Activated naive CD8-positive, alpha-beta T cell treated with anti-CD3 and anti-CD28 coated beads, Interleukin-2, amount 50 U/mL, for 24 hours (primary cell): ENCODE results near the gene DGKE.

Experiments used
- ATAC-seq: fragments of 150-1000 bp; cut with Tn5 transposase; one replicate; pipeline ENCODE4 v1.10.0; 2021
- DNase-seq: peaks from one replicate; pipeline ENCODE4 v3.0.0; 2021
- H3K27ac Mint-ChIP-seq: one replicate; pipeline ENCODE4 v1.8.0; 2021; ENCODE audit warnings: mild to moderate bottlenecking, mixed read lengths
- H3K27me3 Mint-ChIP-seq: one replicate; pipeline ENCODE4 v1.8.0; 2021; ENCODE audit warnings: mixed read lengths
- H3K36me3 Mint-ChIP-seq: one replicate; pipeline ENCODE4 v1.8.0; 2021; ENCODE audit warnings: low read depth, mixed read lengths
- H3K4me1 Mint-ChIP-seq: one replicate; pipeline ENCODE4 v1.8.0; 2021; ENCODE audit warnings: mixed read lengths
- H3K4me3 Mint-ChIP-seq: one replicate; pipeline ENCODE4 v1.8.0; 2021; ENCODE audit warnings: mild to moderate bottlenecking, moderate library complexity, mixed read lengths
- H3K9me3 Mint-ChIP-seq: one replicate; pipeline ENCODE4 v1.8.0; 2021; ENCODE audit warnings: mixed read lengths

The DGKE gene

GRCh38 chr17:56823848-56824247, 10.1 kb upstream of the DGKE start:
- peaks cover 2% of the 10 kb centered on the region for H3K36me3 Mint-ChIP-seq
- H3K27ac Mint-ChIP-seq: no peak overlapping the region
- ATAC-seq (no peak), DNase-seq (no peak)
- H3K4me1 Mint-ChIP-seq: peaks cover 18% of the 10 kb centered on the region
- no peaks in the 10 kb centered on the region for H3K27me3 Mint-ChIP-seq
- no peak overlapping the region for H3K4me3 Mint-ChIP-seq
- no peaks in the 10 kb centered on the region for H3K9me3 Mint-ChIP-seq

- Mint-ChIP-seq H3K4me1 (peaks cover 11% of the 10 kb centered on the region), H3K27ac (no peak overlapping the region), H3K36me3 (peaks cover 2% of the 10 kb centered on the region), H3K27me3 (no peaks in the 10 kb centered on the region), H3K4me3 (no peak overlapping the region), H3K9me3 (no peaks in the 10 kb centered on the region)
- DNase-seq: no peak
- no peak for ATAC-seq
Measured at GRCh38 chr17:56824503-56824902, 9.4 kb upstream of the DGKE start.

- Mint-ChIP-seq H3K27me3 (no peaks in the 10 kb centered on the region), H3K9me3 (no peaks in the 10 kb centered on the region), H3K4me3 (no peak overlapping the region), H3K4me1 (peaks cover 17% of the 10 kb centered on the region), H3K36me3 (peaks cover 5% of the 10 kb centered on the region), H3K27ac (no peak overlapping the region)
- DNase-seq (no peak), ATAC-seq (no peak)
Measured at GRCh38 chr17:56826611-56827414, 7.1 kb upstream of the DGKE start.

- no peaks in the 10 kb centered on the region for H3K27me3 Mint-ChIP-seq
- DNase-seq (no peak), ATAC-seq (no peak)
- peaks cover 7% of the 10 kb centered on the region for H3K36me3 Mint-ChIP-seq
- H3K9me3 Mint-ChIP-seq: no peaks in the 10 kb centered on the region
- H3K27ac Mint-ChIP-seq: no peak overlapping the region
- H3K4me3 Mint-ChIP-seq: no peak overlapping the region
- H3K4me1 Mint-ChIP-seq: peaks cover 34% of the 10 kb centered on the region
Measured at GRCh38 chr17:56830726-56831368, 3.1 kb upstream of the DGKE start.

GRCh38 chr17:56831369-56832095, 2.4 kb upstream of the DGKE start:
- H3K4me3 Mint-ChIP-seq: peak overlapping the region; percentile 80
- H3K9me3 Mint-ChIP-seq: no peaks in the 10 kb centered on the region
- DNase-seq (no peak), ATAC-seq (no peak)
- H3K36me3 Mint-ChIP-seq: peaks cover 9% of the 10 kb centered on the region
- H3K27ac Mint-ChIP-seq: no peak overlapping the region
- no peaks in the 10 kb centered on the region for H3K27me3 Mint-ChIP-seq
- H3K4me1 Mint-ChIP-seq: peaks cover 38% of the 10 kb centered on the region

GRCh38 chr17:56832446-56832845, 1.5 kb upstream of the DGKE start:
- peaks cover 45% of the 10 kb centered on the region for H3K4me1 Mint-ChIP-seq
- no peaks in the 10 kb centered on the region for H3K27me3 Mint-ChIP-seq
- peaks cover 16% of the 10 kb centered on the region for H3K36me3 Mint-ChIP-seq
- ATAC-seq: no peak
- peak overlapping the region; percentile 58 for H3K27ac Mint-ChIP-seq
- H3K9me3 Mint-ChIP-seq: no peaks in the 10 kb centered on the region
- no peak for DNase-seq
- H3K4me3 Mint-ChIP-seq: peak overlapping the region; percentile 80

- DNase-seq (peak; percentile 67), ATAC-seq (peak; percentile 66)
- H3K36me3 Mint-ChIP-seq: peaks cover 17% of the 10 kb centered on the region
- no peaks in the 10 kb centered on the region for H3K27me3 Mint-ChIP-seq
- H3K4me3 Mint-ChIP-seq: peak overlapping the region; percentile 87
- H3K4me1 Mint-ChIP-seq: peaks cover 52% of the 10 kb centered on the region
- peak overlapping the region; percentile 58 for H3K27ac Mint-ChIP-seq
- no peaks in the 10 kb centered on the region for H3K9me3 Mint-ChIP-seq
Measured at GRCh38 chr17:56833057-56833808, 718 bp upstream of the DGKE start.

- Mint-ChIP-seq H3K27ac (peak overlapping the region; percentile 81), H3K36me3 (peaks cover 20% of the 10 kb centered on the region), H3K27me3 (no peaks in the 10 kb centered on the region), H3K4me1 (peaks cover 63% of the 10 kb centered on the region), H3K9me3 (no peaks in the 10 kb centered on the region), H3K4me3 (peak overlapping the region; percentile 87)
- DNase-seq (peak; percentile 68), ATAC-seq (peak; percentile 23)
Measured at GRCh38 chr17:56834380-56835263, 671 bp downstream of the DGKE start.

GRCh38 chr17:56835264-56835585, 1.3 kb downstream of the DGKE start:
- ATAC-seq (no peak), DNase-seq (no peak)
- peaks cover 20% of the 10 kb centered on the region for H3K36me3 Mint-ChIP-seq
- H3K27me3 Mint-ChIP-seq: no peaks in the 10 kb centered on the region
- H3K9me3 Mint-ChIP-seq: no peaks in the 10 kb centered on the region
- H3K4me1 Mint-ChIP-seq: peaks cover 65% of the 10 kb centered on the region
- H3K4me3 Mint-ChIP-seq: peak overlapping the region; percentile 87
- no peak overlapping the region for H3K27ac Mint-ChIP-seq

- H3K27me3 Mint-ChIP-seq: no peaks in the 10 kb centered on the region
- DNase-seq: no peak
- ATAC-seq: no peak
- no peak overlapping the region for H3K27ac Mint-ChIP-seq
- peaks cover 17% of the 10 kb centered on the region for H3K36me3 Mint-ChIP-seq
- H3K4me3 Mint-ChIP-seq: no peak overlapping the region
- H3K9me3 Mint-ChIP-seq: no peaks in the 10 kb centered on the region
- peaks cover 42% of the 10 kb centered on the region for H3K4me1 Mint-ChIP-seq
Measured at GRCh38 chr17:56838687-56839086, 4.7 kb downstream of the DGKE start.

GRCh38 chr17:56842577-56842976, 8.6 kb downstream of the DGKE start:
- ATAC-seq (no peak), DNase-seq (no peak)
- no peak overlapping the region for H3K27ac Mint-ChIP-seq
- no peak overlapping the region for H3K4me3 Mint-ChIP-seq
- no peaks in the 10 kb centered on the region for H3K27me3 Mint-ChIP-seq
- H3K36me3 Mint-ChIP-seq: peaks cover 20% of the 10 kb centered on the region
- H3K4me1 Mint-ChIP-seq: peaks cover 19% of the 10 kb centered on the region
- no peaks in the 10 kb centered on the region for H3K9me3 Mint-ChIP-seq

- Mint-ChIP-seq H3K4me3 (no peak overlapping the region), H3K27me3 (no peaks in the 10 kb centered on the region), H3K9me3 (no peaks in the 10 kb centered on the region), H3K36me3 (peaks cover 35% of the 10 kb centered on the region), H3K27ac (no peak overlapping the region), H3K4me1 (peaks cover 7% of the 10 kb centered on the region)
- no peak for ATAC-seq
- DNase-seq: no peak
Measured at GRCh38 chr17:56845934-56846333, 12.0 kb downstream of the DGKE start.

- DNase-seq (no peak), ATAC-seq (no peak)
- no peaks in the 10 kb centered on the region for H3K9me3 Mint-ChIP-seq
- H3K27ac Mint-ChIP-seq: no peak overlapping the region
- peaks cover 41% of the 10 kb centered on the region for H3K36me3 Mint-ChIP-seq
- H3K27me3 Mint-ChIP-seq: no peaks in the 10 kb centered on the region
- H3K4me3 Mint-ChIP-seq: no peak overlapping the region
- peaks cover 7% of the 10 kb centered on the region for H3K4me1 Mint-ChIP-seq
Measured at GRCh38 chr17:56847106-56847505, 13.2 kb downstream of the DGKE start.

- Mint-ChIP-seq H3K9me3 (no peaks in the 10 kb centered on the region), H3K4me1 (peaks cover 7% of the 10 kb centered on the region), H3K27me3 (no peaks in the 10 kb centered on the region), H3K4me3 (no peak overlapping the region), H3K36me3 (peaks cover 54% of the 10 kb centered on the region), H3K27ac (no peak overlapping the region)
- no peak for DNase-seq
- no peak for ATAC-seq
Measured at GRCh38 chr17:56849131-56849530, 15.2 kb downstream of the DGKE start.
